Omental fat pad (tissue), 4 donors: ENCODE measurements around the gene PRKCZ. TPM values are rescaled to one million over a fixed set of nuclear protein-coding genes. Genes with fewer than 3 reads are reported as not detected.

ENCODE experiments used
- ATAC-seq: fragments of 150-250 bp; one replicate; pipeline ENCODE4 v1.9.1; 2016; ENCODE audit warnings: mild to moderate bottlenecking, moderate library complexity; ENCODE audit not compliant: low FRiP score
- DNase-seq: peaks from one replicate; pipeline ENCODE4 v3.0.0-alpha.2; 2019; ENCODE audit warnings: low spot score
- total RNA-seq, 4 donors: library from RNA; depleted of rRNA; stranded (reverse); fragments of >200 nt; gene quantifications; one replicate each; pipeline ENCODE4 v1.1.0, GENCODE V29; 2016
- TF ChIP-seq, protein P1 (sequence below), 3 donors: fragments of 450-650 bp; IDR thresholded peaks; one replicate each; pipeline ENCODE4 v1.5.1; 2016 to 2017; ENCODE audit warnings: antibody characterized with exemption in 3 of 3, mild to moderate bottlenecking in 3 of 3, moderate library complexity in 2 of 3

PRKCZ gene
- total RNA-seq, 4 donors from 2014 or later, result 2.5 to 8.1 (median 2.6) TPM

DNA sequence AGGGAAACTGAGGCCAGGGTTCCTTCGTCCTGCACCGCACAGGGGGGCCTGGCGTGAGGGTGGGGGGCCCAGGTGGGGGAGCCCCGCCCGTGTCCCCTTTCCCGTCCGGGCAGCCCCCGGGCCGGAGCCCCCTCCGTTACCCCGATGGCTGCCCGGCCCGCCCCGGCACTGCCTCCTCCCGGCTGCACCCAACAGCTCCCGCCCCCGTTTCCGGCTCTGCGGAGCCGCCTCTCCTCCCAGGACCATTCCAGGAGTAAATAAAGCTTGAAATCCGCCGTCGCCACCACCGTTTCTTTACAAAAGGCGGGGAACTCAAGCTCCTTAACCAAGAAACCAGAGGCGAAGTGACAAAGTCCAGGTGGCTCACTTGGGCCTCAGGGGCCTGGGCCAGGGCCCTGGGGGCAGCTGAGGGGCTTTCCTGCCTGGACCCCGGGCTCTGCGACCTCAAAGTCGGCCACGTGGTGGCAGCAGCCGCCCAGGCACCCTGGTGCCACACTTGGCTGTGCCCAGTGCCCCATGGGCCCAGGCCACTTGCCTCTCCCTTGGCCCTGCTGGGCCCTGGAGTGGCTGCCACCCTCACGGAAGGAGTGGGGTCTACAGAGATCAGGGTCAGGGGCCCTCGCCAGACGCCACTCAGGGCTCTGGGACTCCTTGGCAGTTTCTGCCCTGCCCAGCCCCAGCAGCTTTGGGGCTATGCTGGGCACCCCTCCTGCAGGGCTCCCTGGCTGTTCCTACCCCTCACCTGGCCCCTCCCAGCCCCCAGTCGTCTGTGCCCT, 144.9 kb downstream of the PRKCZ start:
- DNase-seq (peak; percentile 70), ATAC-seq (peak; percentile 78)
- TF ChIP-seq, protein P1, sequence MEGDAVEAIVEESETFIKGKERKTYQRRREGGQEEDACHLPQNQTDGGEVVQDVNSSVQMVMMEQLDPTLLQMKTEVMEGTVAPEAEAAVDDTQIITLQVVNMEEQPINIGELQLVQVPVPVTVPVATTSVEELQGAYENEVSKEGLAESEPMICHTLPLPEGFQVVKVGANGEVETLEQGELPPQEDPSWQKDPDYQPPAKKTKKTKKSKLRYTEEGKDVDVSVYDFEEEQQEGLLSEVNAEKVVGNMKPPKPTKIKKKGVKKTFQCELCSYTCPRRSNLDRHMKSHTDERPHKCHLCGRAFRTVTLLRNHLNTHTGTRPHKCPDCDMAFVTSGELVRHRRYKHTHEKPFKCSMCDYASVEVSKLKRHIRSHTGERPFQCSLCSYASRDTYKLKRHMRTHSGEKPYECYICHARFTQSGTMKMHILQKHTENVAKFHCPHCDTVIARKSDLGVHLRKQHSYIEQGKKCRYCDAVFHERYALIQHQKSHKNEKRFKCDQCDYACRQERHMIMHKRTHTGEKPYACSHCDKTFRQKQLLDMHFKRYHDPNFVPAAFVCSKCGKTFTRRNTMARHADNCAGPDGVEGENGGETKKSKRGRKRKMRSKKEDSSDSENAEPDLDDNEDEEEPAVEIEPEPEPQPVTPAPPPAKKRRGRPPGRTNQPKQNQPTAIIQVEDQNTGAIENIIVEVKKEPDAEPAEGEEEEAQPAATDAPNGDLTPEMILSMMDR (IDR thresholded peaks at IDR 0.05), result peak in 1 of 3 donors; percentile 67

DNA sequence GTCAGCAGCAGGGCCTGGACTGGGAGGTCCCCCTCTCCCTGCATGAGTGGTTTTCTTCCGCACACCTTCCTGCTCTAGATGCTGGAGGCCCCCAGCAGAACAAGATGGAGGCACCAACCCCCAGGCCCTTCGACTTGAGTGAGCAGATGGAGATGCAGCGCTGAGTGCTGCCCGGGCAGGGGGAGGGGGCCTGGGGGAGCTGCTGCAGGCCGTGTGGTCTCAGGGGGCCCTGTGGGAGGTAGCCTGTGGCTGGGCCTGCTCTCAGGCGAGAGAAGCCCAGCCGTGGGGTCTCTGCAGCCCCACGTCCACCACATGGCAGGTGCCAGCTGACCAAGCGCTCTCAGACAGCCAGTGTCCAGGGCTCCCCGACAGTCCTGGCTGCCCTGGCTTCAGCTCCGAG, 145.6 kb downstream of the PRKCZ start:
- no peak for ATAC-seq
- no peak for DNase-seq
- TF ChIP-seq, protein P1 (IDR thresholded peaks at IDR 0.05), result no peak

DNA sequence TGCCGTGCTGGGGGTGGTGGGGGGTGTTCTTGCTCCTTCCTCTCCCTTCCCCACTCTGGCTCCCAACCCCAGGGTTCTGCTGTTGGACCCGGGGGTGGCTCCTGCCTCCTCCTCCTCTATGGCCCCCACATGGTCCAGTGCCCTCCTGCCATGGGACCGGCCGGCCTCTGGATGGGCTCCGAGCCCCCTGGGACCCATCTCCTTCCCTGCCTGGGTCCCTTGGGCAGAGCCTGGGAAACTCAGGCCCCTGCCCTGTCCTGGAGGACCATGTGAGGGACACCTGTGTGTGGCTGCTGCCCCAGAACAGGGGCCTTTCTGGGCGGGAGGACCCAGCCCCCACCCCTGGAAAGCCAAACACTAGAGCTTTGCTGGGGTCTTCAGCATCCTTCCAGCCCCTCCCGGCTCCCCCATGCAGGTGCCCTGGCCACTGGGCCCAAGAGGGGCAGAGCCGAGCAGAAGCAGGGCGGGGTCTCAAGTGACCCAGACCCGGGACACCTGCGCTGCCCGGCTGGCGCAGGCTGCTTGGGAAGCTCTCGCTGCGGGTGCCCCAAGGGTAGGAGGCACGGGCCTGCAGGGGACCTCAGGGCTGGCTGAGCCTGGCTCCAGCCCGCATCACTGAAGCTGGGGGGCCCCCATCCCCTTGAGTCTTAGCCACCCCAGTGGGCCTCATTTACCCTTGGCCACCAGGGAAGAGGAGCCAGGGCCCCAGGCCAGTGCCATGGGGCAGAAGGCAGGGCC, 146.9 kb downstream of the PRKCZ start:
- DNase-seq, result no peak
- no peak for ATAC-seq
- TF ChIP-seq, protein P1 (IDR thresholded peaks at IDR 0.05), result no peak

DNA sequence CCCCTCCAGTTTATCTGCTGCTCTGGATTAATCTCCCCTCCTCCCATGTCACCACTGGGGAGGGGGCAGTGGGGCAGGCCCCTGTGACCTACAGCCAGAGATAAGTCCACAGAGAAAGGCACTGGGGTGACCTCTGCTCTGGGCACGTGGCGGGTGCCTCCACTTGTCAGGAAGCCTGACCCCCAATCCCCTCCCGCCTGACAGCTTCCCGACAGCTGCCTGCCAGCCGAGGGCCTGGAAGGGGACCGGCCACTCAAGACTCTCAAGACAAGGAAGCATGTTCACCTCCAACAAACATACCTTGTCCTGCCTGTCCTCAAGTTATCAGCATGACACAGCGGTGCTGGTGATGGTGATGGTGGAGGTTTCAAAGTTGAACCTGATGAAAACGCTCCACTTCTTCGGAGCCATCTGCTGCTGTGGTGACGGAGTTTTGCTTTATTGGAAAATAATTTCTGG, 147.5 kb downstream of the PRKCZ start:
- no peak for DNase-seq
- TF ChIP-seq, protein P1 (IDR thresholded peaks at IDR 0.05), result no peak
- no peak for ATAC-seq

DNA sequence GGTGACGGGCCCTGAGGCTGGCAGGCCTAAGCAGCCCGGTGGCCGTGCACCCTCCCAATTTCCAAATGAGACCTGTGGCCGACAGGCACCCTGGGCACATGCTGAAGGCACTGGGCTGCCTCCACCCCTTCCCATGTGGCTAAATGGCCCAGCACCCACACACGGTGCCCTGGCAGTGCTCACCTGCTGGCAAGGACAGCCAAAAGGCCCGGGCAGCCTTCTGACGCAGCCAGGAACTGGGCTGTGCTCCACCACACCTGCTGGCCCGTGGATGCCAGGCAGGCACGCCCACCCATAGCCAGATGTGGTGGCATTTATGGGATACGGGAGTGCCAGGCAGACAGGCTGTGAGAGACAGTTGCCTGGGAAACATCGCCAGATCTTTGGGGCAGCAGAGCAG, 148.4 kb downstream of the PRKCZ start:
- ATAC-seq, result no peak
- DNase-seq, result no peak
- TF ChIP-seq, protein P1 (IDR thresholded peaks at IDR 0.05), result no peak

DNA sequence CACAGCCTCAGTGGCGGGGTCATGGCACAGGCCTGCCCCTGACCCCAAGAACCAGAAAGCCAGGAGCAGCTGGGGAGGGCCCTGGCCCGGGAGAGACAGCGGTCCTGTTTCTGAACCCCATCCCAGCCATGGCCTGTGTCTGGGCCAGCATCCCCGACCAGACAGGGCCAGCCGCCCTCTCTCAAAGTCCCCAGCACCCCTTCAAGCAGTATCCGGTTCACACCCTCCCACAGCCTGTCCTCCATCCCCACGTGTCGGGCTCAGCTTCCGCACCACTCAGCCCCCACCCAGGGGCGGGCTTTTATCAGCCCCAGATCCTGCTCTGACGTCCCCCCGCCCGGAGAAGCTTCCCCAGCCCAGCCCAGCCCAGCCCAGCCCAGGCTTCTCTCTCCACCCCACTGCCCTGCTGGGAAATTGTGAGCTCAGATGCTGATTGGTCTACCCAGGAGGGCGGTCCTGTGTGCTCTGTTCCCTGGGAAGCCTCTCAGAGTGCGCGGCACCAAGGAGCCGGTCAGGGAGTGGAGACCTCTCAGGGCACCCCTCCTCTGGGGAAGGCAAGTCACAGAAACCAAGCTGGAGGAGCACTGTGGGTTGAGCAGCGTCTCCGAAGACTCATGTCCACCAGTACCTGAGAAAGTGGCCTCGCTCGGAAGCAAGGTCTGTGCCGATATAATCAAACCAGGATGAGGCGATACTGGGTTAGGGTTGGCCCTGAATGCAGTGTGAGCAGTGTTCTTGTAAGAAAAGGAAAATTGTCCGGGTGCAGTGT, 149.0 kb downstream of the PRKCZ start:
- TF ChIP-seq, protein P1 (IDR thresholded peaks at IDR 0.05), result no peak
- ATAC-seq (peak; percentile 84), DNase-seq (peak; percentile 53)
